Left renal cortex interstitium (tissue), 4 donors: ENCODE results near the gene WBP2. TPM values are rescaled to one million over a fixed set of nuclear protein-coding genes. Genes with fewer than 3 reads are reported as not detected.
"Not testable (repeated sequence)": the region's sequence is repeated elsewhere in the genome, so short reads cannot be mapped to it uniquely, and the experiment has no call there.

Experiments used
- DNase-seq, 4 donors: peaks; one replicate each; pipeline ENCODE4 v3.0.0-alpha.2; 2013; ENCODE audit warnings: low read depth in 4 of 4, low spot score in 2 of 4, missing footprints in 1 of 4
- polyA plus RNA-seq, 4 donors: library from polyadenylated mRNA; unstranded; fragments of 120-200 nt; gene quantifications; one replicate each; pipeline ENCODE4 v1.2.1, GENCODE V29; 2013; ENCODE audit not compliant: insufficient read length in 4 of 4

Gene WBP2
- polyA plus RNA-seq, 4 donors: 79.8 to 92.5 (median 84.8) TPM

GRCh38 chr17:75819116-75819515, 36.0 kb downstream of the WBP2 start:
- no peak for DNase-seq

- no peak for DNase-seq
Measured at GRCh38 chr17:75818326-75818885, 36.7 kb downstream of the WBP2 start.

GRCh38 chr17:75817571-75817970, 37.6 kb downstream of the WBP2 start:
- DNase-seq: no peak

- no peak for DNase-seq
Measured at GRCh38 chr17:75816693-75817092, 38.4 kb downstream of the WBP2 start.

GRCh38 chr17:75815399-75815798, 39.7 kb downstream of the WBP2 start:
- DNase-seq: no peak

GRCh38 chr17:75814900-75815373, 40.2 kb downstream of the WBP2 start:
- no peak for DNase-seq

- DNase-seq: no peak
Measured at GRCh38 chr17:75814021-75814395, 41.1 kb downstream of the WBP2 start.

- DNase-seq: no peak
Measured at GRCh38 chr17:75813081-75814020, 41.8 kb downstream of the WBP2 start.

- DNase-seq: no peak
Measured at GRCh38 chr17:75812096-75813013, 42.8 kb downstream of the WBP2 start.

- no peak for DNase-seq
Measured at GRCh38 chr17:75811174-75811573, 44.0 kb downstream of the WBP2 start.

GRCh38 chr17:75810756-75811155, 44.4 kb downstream of the WBP2 start:
- not testable (repeated sequence) for DNase-seq

- DNase-seq: no peak
Measured at GRCh38 chr17:75810216-75810615, 44.9 kb downstream of the WBP2 start.

- DNase-seq: no peak
Measured at GRCh38 chr17:75809631-75810111, 45.5 kb downstream of the WBP2 start.

GRCh38 chr17:75808905-75809621, 46.1 kb downstream of the WBP2 start:
- DNase-seq: no peak

- DNase-seq: no peak
Measured at GRCh38 chr17:75808549-75808904, 46.6 kb downstream of the WBP2 start.

GRCh38 chr17:75807861-75808260, 47.3 kb downstream of the WBP2 start:
- DNase-seq: no peak

GRCh38 chr17:75806822-75807500, 48.2 kb downstream of the WBP2 start:
- DNase-seq: no peak

- DNase-seq: no peak
Measured at GRCh38 chr17:75803883-75804282, 51.3 kb downstream of the WBP2 start.

- DNase-seq: no peak
Measured at GRCh38 chr17:75799402-75799801, 55.7 kb downstream of the WBP2 start.
